ENCODE measurements around the gene OR8J1.

Gene OR8J1

DNA sequence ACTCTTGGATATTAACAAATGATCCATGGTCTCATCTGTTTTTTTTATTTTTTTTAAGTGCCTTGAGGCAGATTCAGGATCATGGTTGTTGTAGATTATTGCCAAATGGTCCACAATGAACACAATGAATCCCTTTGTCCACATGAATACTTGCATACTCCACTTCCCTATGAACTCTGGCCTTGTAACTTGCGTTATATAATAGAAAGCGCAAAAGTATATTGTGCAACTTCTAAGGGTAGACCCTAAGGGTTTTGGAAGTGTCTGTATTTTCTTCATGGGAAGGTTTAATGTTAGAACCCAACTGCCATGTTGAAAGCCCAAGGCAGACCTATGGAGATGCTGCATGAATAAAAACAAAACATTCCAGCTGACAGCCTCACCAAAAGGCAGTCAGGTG lies 50.3 kb downstream of the OR8J1 start:
- no peaks in the 10 kb centered on the region for H3K9me3 ChIP-seq (ENCODE audit: severe bottlenecking)

DNA sequence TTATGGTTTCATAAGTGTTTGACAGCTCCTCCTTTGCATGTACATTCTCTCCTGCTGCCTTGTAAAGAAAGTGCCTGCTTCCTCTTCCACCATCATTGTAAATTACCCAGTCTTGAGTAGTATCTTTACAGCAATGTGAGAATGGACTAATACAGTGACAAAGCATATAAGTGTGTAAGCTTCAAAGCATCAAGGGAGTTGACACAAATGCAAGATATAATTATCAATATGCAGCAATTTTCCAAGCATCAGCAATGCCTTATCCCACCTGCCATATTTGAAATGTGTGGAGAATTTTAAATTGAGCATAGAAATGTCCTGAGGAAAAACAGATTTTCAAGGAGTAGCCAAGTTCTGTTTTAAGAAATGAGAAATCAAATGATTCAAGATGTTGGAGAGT lies 56.7 kb downstream of the OR8J1 start:
- TF ChIP-seq, protein P1, sequence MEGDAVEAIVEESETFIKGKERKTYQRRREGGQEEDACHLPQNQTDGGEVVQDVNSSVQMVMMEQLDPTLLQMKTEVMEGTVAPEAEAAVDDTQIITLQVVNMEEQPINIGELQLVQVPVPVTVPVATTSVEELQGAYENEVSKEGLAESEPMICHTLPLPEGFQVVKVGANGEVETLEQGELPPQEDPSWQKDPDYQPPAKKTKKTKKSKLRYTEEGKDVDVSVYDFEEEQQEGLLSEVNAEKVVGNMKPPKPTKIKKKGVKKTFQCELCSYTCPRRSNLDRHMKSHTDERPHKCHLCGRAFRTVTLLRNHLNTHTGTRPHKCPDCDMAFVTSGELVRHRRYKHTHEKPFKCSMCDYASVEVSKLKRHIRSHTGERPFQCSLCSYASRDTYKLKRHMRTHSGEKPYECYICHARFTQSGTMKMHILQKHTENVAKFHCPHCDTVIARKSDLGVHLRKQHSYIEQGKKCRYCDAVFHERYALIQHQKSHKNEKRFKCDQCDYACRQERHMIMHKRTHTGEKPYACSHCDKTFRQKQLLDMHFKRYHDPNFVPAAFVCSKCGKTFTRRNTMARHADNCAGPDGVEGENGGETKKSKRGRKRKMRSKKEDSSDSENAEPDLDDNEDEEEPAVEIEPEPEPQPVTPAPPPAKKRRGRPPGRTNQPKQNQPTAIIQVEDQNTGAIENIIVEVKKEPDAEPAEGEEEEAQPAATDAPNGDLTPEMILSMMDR (IDR thresholded peaks at IDR 0.05; ENCODE audit: low read depth, low read length), result no peak
- Histone ChIP-seq H3K27ac (no peak overlapping the region), H3K27me3 (ENCODE audit: insufficient read depth, low read depth, severe bottlenecking) (peaks cover 28% of the 10 kb centered on the region), H3K36me3 (no peaks in the 10 kb centered on the region), H3K9me3 (ENCODE audit: severe bottlenecking) (no peaks in the 10 kb centered on the region), H3K4me3 (ENCODE audit: low read depth, low read length) (no peak overlapping the region)
- no peak for DNase-seq

More for the DNA sequence above, 50.3 kb downstream of the OR8J1 start:
- Histone ChIP-seq H3K4me3 (ENCODE audit: low read depth, low read length) (no peak overlapping the region), H3K27me3 (ENCODE audit: insufficient read depth, low read depth, severe bottlenecking) (peaks cover 41% of the 10 kb centered on the region), H3K36me3 (no peaks in the 10 kb centered on the region), H3K27ac (no peak overlapping the region)
- no peak for DNase-seq
- TF ChIP-seq, protein P1 (IDR thresholded peaks at IDR 0.05; ENCODE audit: low read depth, low read length), result no peak

Data from WERI-Rb-1 (cell line).